Heart left ventricle (tissue), 16 donors: Measurements from ENCODE around the gene ANK3. TPM values are rescaled to one million over a fixed set of nuclear protein-coding genes. Genes with fewer than 3 reads are reported as not detected.

Experiments
- ATAC-seq, 4 donors: fragments of 200-7000 bp; cut with Tn5 transposase; one replicate each; pipeline ENCODE4 v1.9.1; 2020 to 2022; ENCODE audit warnings: moderate library complexity in 4 of 4, mild to moderate bottlenecking in 3 of 4, moderate number of reproducible peaks in 1 of 4
- DNase-seq, 5 donors: peaks; one replicate each; pipeline ENCODE4 v3.0.0-alpha.2; 2020
- H3K27ac ChIP-seq, 12 donors: fragments of 200-600 bp; sonication (generic) in 4 of 12; one replicate each; pipeline versions ENCODE4 v1.5.0 to v1.8.0; 2016 to 2022; ENCODE audit warnings: mild to moderate bottlenecking in 2 of 12
- H3K27me3 ChIP-seq, 9 donors: fragments of 200-600 bp; sonication (generic) in 2 of 9; one replicate each; pipeline versions ENCODE4 v1.5.1 to v1.8.0; 2016 to 2022; ENCODE audit warnings: mild to moderate bottlenecking in 3 of 9
- H3K36me3 ChIP-seq, 9 donors: fragments of 200-600 bp; sonication (generic) in 2 of 9; one replicate each; pipeline versions ENCODE4 v1.5.0 to v1.8.0; 2018 to 2022; ENCODE audit warnings: mild to moderate bottlenecking in 2 of 9
- H3K4me1 ChIP-seq, 12 donors: fragments of 200-600 bp; sonication (generic) in 4 of 12; one replicate each; pipeline versions ENCODE4 v1.5.0 to v1.8.0; 2016 to 2022; ENCODE audit warnings: mild to moderate bottlenecking in 3 of 12
- H3K4me3 ChIP-seq, 12 donors: fragments of 200-600 bp; sonication (generic) in 4 of 12; one replicate each; pipeline versions ENCODE4 v1.5.0 to v1.8.0; 2017 to 2022; ENCODE audit warnings: mild to moderate bottlenecking in 9 of 12, moderate library complexity in 4 of 12
- H3K9me3 ChIP-seq, 12 donors: fragments of 200-600 bp; sonication (generic) in 4 of 12; one replicate each; pipeline versions ENCODE4 v1.5.0 to v1.8.0; 2016 to 2022; ENCODE audit warnings: mild to moderate bottlenecking in 1 of 12
- CTCF ChIP-seq, 12 donors: fragments of 200-600 bp; sonication (generic) in 4 of 12; IDR thresholded peaks; one replicate each; pipeline versions ENCODE4 v1.5.0 to v1.8.0; 2018 to 2022; ENCODE audit warnings: antibody characterized with exemption in 12 of 12, mild to moderate bottlenecking in 5 of 12
- POLR2A ChIP-seq, 2 donors: fragments of 450-650 bp; IDR thresholded peaks; one replicate each; pipeline ENCODE4 v1.6.1; 2017; ENCODE audit warnings: antibody characterized with exemption in 2 of 2, mild to moderate bottlenecking in 2 of 2, moderate library complexity in 2 of 2
- WGBS, 4 donors: extraction: QIAGEN DNeasy Blood & Tissue Kit in 2 of 4; methylation state at CpG; one replicate each; pipeline versions ENCODE4 v1.1.5 to v1.1.7; 2013 to 2018; 5-methylcytosine and 5-hydroxymethylcytosine counted together
- intact Hi-C, 10 donors: fragments of 100-400 bp; cut with DNase I; formaldehyde crosslinking; loops; one replicate each; pipeline versions ENCODE4 v1.11.1 to v1.14.2; 2022
- polyA plus RNA-seq, 2 donors: library from polyadenylated mRNA; stranded (reverse); fragments of 200-250 nt; gene quantifications; one replicate each; pipeline ENCODE4 v1.2.3, GENCODE V29; 2013
- total RNA-seq, 9 donors: library from RNA; depleted of rRNA in 2 of 9; stranded (reverse); fragments of >200 nt in 2 of 9; fragmentation: NEBNext Ultra II Directional in 3 of 9; extraction: Animal tissue kit (Norgen Biotek cat#: 25700) in 3 of 9; gene quantifications; one replicate each; pipeline versions ENCODE4 v1.1.0 to v1.2.4, GENCODE V29; 2016 to 2023
- donor health status: ischemic (EF 13 %, LVEDD 7.1; RV severe dilation, severe dysfunction).
- donor health status: healthy with polysubstance abuse.
- donor health status: DM: no; HTN: yes; CAD: no.
- donor health status: DM: no; HTN: no; CAD: no.
- donor health status: ischemic (EF 25% LVEDD 6.9; RV normal size, moderate dysfunction).
- donor health status: ischemic (EF 25% LVEDD 5.7; RV mildly dilated, moderate dysfunction).
- donor health status: healthy.
- donor health status: DM: yes; HTN: yes; CAD: no.
- donor health status: ischemic (EF 35%, LVEDD 5.7; RV mildly dilated, moderate dysfunction).
- donor health status: nonischemic (EF 11% LVEDD 7.7; RV severe dilation, severe dysfunction).
- donor health status: DM: yes; HTN: yes; CAD: no.
- donor health status: PGD.
- donor health status: ischemic (EF 29% LVEDD 5.4; RV normal size, mild dysfunction).
- donor health status: nonischemic (EF 23%, LVEDD 6.1; RV moderate dilation, normal function).

The ANK3 gene
- total and polyA plus RNA-seq, 11 donors = 33.8 to 576 (median 239) TPM

GRCh38 chr10:60234551-60234950, 155.1 kb downstream of the ANK3 start:
- Histone ChIP-seq H3K4me1 (peaks cover 0 to 36% (median 26%) of the 10 kb centered on the region in 12 donors), H3K27me3 (no peaks in the 10 kb centered on the region), H3K9me3 (no peaks in the 10 kb centered on the region), H3K27ac (peak overlapping the region in 4 of 12 donors; percentile 3 to 77 (median 14)), H3K36me3 (peaks cover 0 to 12% (median 0%) of the 10 kb centered on the region in 9 donors), H3K4me3 (no peak overlapping the region)
- intact Hi-C loops = loop anchor here in 5 of 10 donors (10.0 kb wide), 1 partner anchor 200 kb away; no protein-coding TSS in a partner anchor
- no peak for TF ChIP-seq POLR2A (IDR thresholded peaks at IDR 0.05)
- no peak for TF ChIP-seq CTCF (IDR thresholded peaks at IDR 0.05)
- WGBS, 4 donors = 56 to 66% (median 62%) methylated on average over 4 of the region's 4 CpGs
- DNase-seq (no peak), ATAC-seq (no peak)

- no peak for TF ChIP-seq POLR2A (IDR thresholded peaks at IDR 0.05)
- no peak for TF ChIP-seq CTCF (IDR thresholded peaks at IDR 0.05)
- DNase-seq (no peak), ATAC-seq (peak in 1 of 4 donors; percentile 47)
- intact Hi-C loops = loop anchor here in 5 of 10 donors (10.0 kb wide), 1 partner anchor 204 kb away; no protein-coding TSS in a partner anchor
- Histone ChIP-seq H3K27ac (no peak overlapping the region), H3K27me3 (no peaks in the 10 kb centered on the region), H3K9me3 (no peaks in the 10 kb centered on the region), H3K36me3 (peaks cover 0 to 12% (median 0%) of the 10 kb centered on the region in 9 donors), H3K4me1 (peaks cover 0 to 12% (median 6%) of the 10 kb centered on the region in 12 donors), H3K4me3 (no peak overlapping the region)
These were observed 158.8 kb downstream of the ANK3 start for GRCh38 chr10:60230892-60231291.

- no peak for TF ChIP-seq POLR2A (IDR thresholded peaks at IDR 0.05)
- TF ChIP-seq CTCF (IDR thresholded peaks at IDR 0.05) = no peak
- H3K27me3 ChIP-seq = no peaks in the 10 kb centered on the region
- ATAC-seq (no peak), DNase-seq (no peak)
- no peak overlapping the region for H3K4me3 ChIP-seq
- H3K4me1 ChIP-seq = peaks cover 0 to 10% (median 0%) of the 10 kb centered on the region in 12 donors
- intact Hi-C loops = no loop called here
- H3K27ac ChIP-seq = no peak overlapping the region
- H3K36me3 ChIP-seq = peaks cover 0 to 5% (median 0%) of the 10 kb centered on the region in 9 donors
- no peaks in the 10 kb centered on the region for H3K9me3 ChIP-seq
- 76 to 86% (median 78%) methylated on average over 8 of the region's 8 CpGs for WGBS, 4 donors
These were observed 165.5 kb downstream of the ANK3 start for GRCh38 chr10:60224066-60224705.

- 34 to 59% (median 50%) methylated on average over 3 of the region's 3 CpGs for WGBS, 4 donors
These were observed 167.6 kb downstream of the ANK3 start for GRCh38 chr10:60222047-60222446.

More at GRCh38 chr10:60222047-60222446, 167.6 kb downstream of the ANK3 start:
- Histone ChIP-seq H3K27ac (peak overlapping the region in 3 of 12 donors; percentile 10 to 44 (median 19)), H3K36me3 (peaks cover 0 to 7% (median 0%) of the 10 kb centered on the region in 9 donors), H3K4me1 (peaks cover 0 to 10% (median 0%) of the 10 kb centered on the region in 12 donors), H3K9me3 (no peaks in the 10 kb centered on the region), H3K27me3 (no peaks in the 10 kb centered on the region), H3K4me3 (no peak overlapping the region)
- intact Hi-C loops = no loop called here
- ATAC-seq (peak; percentile 55 to 88 (median 80)), DNase-seq (peak in 2 of 5 donors; percentile 38 to 42)
- no peak for TF ChIP-seq CTCF (IDR thresholded peaks at IDR 0.05)
- no peak for TF ChIP-seq POLR2A (IDR thresholded peaks at IDR 0.05)
